Hematopoietic multipotent progenitor cell treated with erythropoietin and hydrocortisone succinate and interleukin-3 and kit ligand, for 8 days (in vitro differentiated cells): Measurements from ENCODE around the gene PSMG2.

Experiments used
- DNase-seq: peaks from one replicate; pipeline ENCODE4 v3.0.0-alpha.2; 2015

Gene PSMG2

DNA sequence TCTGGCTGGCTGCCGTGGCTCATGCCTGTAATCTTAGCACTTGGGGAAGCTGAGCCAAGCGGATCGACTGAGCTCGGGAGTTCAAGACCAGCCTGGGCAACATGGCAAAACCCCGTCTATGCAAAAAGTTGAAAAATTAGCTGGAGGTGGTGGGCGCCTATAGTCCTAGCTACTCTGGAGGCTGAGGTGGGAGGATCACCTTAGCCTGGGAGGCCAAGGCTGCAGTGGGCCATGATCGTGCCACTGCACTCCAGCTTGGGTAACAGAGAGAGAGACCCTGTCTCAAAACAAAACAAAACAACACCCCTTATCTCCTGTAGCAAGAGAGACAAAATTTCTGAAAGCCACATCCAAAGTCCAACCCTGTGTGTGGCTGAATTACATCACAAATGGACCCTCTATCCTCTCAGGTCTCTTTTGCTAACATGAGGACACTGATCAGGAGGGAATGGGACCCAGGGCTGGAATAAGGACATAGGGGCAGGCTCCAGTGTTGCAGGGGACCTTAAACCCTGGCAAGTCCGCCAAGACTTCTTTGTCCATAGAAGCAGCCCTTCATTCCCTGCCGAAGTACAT lies 64.8 kb downstream of the PSMG2 start:
- DNase-seq: no peak

GRCh38 chr18:12768625-12769024 lies 65.8 kb downstream of the PSMG2 start:
- DNase-seq: no peak

DNA sequence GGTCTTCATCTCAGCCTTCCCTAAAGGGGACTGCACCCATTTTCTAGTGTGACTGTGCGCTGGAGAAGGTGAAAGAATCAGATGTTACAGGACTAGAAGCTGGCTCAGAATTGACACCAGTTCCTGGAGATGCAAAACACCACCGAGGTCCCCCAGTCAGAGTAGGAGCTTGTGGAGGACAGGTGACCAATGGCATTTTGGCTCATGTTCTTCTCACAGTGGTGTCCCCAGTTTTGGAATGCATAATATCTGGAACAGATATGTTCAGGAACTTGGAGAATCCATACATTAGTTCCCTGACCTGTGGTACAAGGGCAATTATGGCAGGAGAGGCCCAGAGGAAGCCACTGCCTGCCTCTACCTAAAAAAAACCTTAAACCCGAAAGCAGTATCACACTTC lies 66.3 kb downstream of the PSMG2 start:
- DNase-seq: no peak

DNA sequence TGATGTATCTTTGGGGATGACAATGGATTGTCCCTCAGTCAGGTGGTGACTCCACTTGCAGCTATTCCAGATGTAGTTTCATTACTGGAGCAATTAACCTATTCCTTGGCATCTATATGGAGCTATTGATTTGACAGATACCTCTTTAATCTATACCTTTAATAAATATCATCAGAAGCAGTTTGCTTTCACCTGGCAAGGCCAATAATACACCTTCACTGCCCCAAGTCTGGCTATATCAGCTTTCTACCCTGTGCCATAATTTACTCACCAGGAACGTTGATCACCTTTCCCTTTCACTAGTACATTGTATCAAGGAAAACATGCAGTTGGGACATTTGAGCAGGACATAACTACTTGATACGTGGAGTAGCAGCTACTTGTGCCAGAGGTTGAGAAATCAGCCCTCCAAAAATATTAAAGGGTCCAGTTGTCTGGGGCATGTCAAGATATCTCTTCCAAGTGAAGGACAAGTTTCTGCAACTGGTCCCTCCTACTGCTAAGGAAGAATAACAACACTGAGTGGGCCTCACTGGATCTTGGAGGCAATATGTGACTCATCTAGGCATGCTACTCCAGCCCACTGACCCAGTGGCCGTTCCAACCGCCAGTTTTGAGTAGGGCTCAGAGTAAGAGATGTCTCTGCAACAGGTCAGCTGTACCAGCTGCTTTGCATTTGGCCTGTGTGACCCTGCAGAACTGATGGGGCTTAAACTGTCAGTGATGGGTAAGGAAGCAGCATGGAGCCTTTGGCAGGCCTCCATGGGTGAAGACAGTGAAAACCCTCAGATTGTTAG lies 67.0 kb downstream of the PSMG2 start:
- no peak for DNase-seq

GRCh38 chr18:12770469-12771219 lies 67.8 kb downstream of the PSMG2 start:
- DNase-seq: no peak

DNA sequence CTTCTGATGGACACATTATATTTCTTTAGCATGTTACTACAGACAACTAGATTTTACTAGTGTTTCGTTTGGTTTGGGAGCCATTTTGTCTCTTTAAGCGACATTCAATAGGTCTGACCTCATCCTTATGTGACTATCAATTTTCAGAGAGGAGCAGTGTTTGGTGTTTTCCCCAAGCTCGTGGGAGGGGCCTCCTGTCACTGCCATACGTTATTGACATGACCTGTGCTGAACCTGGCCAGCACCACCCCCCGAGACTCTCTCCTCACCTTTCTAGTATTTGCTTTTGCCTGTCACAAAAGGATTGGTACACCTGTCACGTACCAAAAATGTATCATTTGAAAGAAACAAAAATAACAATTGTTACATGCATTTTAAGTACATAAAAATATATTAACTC lies 69.3 kb downstream of the PSMG2 start:
- no peak for DNase-seq

- no peak for DNase-seq
Observed at GRCh38 chr18:12773369-12773768, 70.5 kb downstream of the PSMG2 start.

DNA sequence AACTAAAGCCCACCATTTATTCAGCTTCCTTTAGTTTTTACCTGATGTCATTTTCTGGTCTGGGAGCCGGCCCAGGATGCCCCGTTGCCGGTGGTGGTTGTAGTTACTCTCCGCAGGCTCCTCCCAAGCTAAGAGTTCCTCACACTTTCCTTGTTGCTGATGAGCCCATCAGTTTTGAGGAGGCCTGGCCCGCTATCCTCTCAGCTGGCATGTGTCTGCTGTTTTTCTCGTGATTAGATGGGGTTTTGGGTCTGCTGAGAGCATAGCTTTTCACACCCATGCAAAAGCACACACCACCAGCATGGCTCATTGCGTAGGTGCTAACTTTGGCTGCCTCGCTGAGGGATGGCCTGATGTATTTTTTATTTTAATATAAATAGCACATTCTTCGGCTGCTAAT lies 72.1 kb downstream of the PSMG2 start:
- no peak for DNase-seq
